ENCODE data around the gene LCP2. TPM values are rescaled to one million over a fixed set of nuclear protein-coding genes. Genes with fewer than 3 reads are reported as not detected.

The LCP2 gene
- total RNA-seq, 1 donor from 2014 or later: 83.1 TPM

GRCh38 chr5:170306381-170306831, 8.8 kb upstream of the LCP2 start:
- TF ChIP-seq CTCF (IDR thresholded peaks at IDR 0.05): no peak
- H3K27ac ChIP-seq: no peak overlapping the region
- ATAC-seq: peak; percentile 9
- no peaks in the 10 kb centered on the region for H3K9me3 ChIP-seq
- no peaks in the 10 kb centered on the region for H3K36me3 ChIP-seq
- intact Hi-C loops (cut with DNase I): no loop called here
- no peaks in the 10 kb centered on the region for H3K27me3 ChIP-seq
- no peak overlapping the region for H3K4me3 ChIP-seq
- no peak for DNase-seq
- peaks cover 25% of the 10 kb centered on the region for H3K4me1 ChIP-seq

- Histone ChIP-seq H3K4me1 (peaks cover 24% of the 10 kb centered on the region), H3K36me3 (no peaks in the 10 kb centered on the region), H3K27me3 (no peaks in the 10 kb centered on the region), H3K9me3 (no peaks in the 10 kb centered on the region), H3K27ac (no peak overlapping the region), H3K4me3 (no peak overlapping the region)
- no peak for ATAC-seq
- intact Hi-C loops (cut with DNase I): no loop called here
- no peak for TF ChIP-seq CTCF (IDR thresholded peaks at IDR 0.05)
- no peak for DNase-seq
Measured at GRCh38 chr5:170305646-170306025, 8.1 kb upstream of the LCP2 start.

- ATAC-seq (no peak), DNase-seq (no peak)
- no peak for TF ChIP-seq CTCF (IDR thresholded peaks at IDR 0.05)
- Histone ChIP-seq H3K4me1 (peaks cover 24% of the 10 kb centered on the region), H3K27me3 (no peaks in the 10 kb centered on the region), H3K36me3 (no peaks in the 10 kb centered on the region), H3K4me3 (no peak overlapping the region), H3K9me3 (no peaks in the 10 kb centered on the region), H3K27ac (no peak overlapping the region)
- intact Hi-C loops (cut with DNase I): no loop called here
Measured at GRCh38 chr5:170305016-170305645, 7.6 kb upstream of the LCP2 start.

GRCh38 chr5:170303549-170303948, 6.0 kb upstream of the LCP2 start:
- no peak for TF ChIP-seq CTCF (IDR thresholded peaks at IDR 0.05)
- Histone ChIP-seq H3K4me1 (peaks cover 24% of the 10 kb centered on the region), H3K9me3 (no peaks in the 10 kb centered on the region), H3K4me3 (no peak overlapping the region), H3K27ac (no peak overlapping the region), H3K27me3 (no peaks in the 10 kb centered on the region), H3K36me3 (no peaks in the 10 kb centered on the region)
- intact Hi-C loops (cut with DNase I): no loop called here
- ATAC-seq (no peak), DNase-seq (no peak)

DNA sequence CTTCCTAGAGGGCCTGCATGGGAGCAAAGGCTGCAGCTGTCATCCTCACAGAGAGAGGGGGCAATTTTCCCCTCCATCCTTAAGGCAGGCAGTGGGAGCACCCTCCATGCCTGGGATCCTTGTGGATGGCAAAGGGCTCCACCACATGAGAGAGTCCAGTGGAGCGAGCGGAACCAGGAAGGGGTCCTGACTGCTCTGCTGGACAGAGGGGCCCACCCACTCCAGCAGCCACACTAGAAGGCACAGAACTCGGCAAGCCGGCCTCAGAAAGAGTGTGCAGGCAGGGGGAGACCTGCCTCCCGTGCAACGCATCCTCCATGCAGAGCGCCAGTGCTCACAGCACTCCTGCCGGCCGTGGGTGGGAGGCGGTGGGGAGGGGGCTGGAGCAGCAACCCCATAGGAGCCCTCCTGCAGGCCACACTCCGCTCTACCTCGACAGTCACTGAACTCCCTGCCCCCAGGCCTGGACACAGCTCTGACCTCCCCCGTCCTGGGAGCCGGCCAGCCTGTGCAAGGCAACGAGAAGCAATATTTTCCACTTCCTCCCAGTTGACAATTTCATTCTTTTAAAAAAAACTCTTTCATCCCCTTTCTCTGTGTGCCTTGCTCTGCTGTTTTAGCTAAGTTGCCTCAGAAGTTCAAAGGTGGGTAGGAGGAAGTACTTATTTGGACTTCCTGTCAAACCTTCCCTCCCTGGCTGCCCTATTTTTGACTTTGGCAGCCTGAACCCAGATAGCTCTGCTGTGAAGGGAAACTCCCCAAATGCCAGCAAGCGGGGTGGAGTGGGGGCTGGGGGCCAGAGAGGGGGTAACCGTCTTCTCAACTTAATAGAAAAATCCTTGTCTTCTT, 5.3 kb upstream of the LCP2 start:
- H3K4me3 ChIP-seq: no peak overlapping the region
- H3K4me1 ChIP-seq: peaks cover 30% of the 10 kb centered on the region
- intact Hi-C loops (cut with DNase I): no loop called here
- ATAC-seq (peak; percentile 58), DNase-seq (peak; percentile 80)
- no peak for TF ChIP-seq CTCF (IDR thresholded peaks at IDR 0.05)
- H3K9me3 ChIP-seq: no peaks in the 10 kb centered on the region
- no peaks in the 10 kb centered on the region for H3K27me3 ChIP-seq
- H3K27ac ChIP-seq: peak overlapping the region; percentile 42
- H3K36me3 ChIP-seq: no peaks in the 10 kb centered on the region
